Psoas muscle (tissue), 8 donors: ENCODE measurements around the gene ZBTB8A. TPM values are rescaled to one million over a fixed set of nuclear protein-coding genes. Genes with fewer than 3 reads are reported as not detected.
"Not testable (repeated sequence)": the region's sequence is repeated elsewhere in the genome, so short reads cannot be mapped to it uniquely, and the experiment has no call there.

ENCODE experiments used
- ATAC-seq, 4 donors: fragments of 200-7000 bp; cut with Tn5 transposase; one replicate each; pipeline ENCODE4 v1.9.1; 2020; ENCODE audit warnings: moderate library complexity in 3 of 4, mild to moderate bottlenecking in 2 of 4
- DNase-seq, 2 donors: peaks; one replicate each; pipeline ENCODE4 v3.0.0-alpha.2; 2020
- H3K27ac ChIP-seq: fragments of 200-600 bp; one replicate; pipeline ENCODE4 v1.8.0; 2022
- H3K27me3 ChIP-seq, 3 donors: fragments of 200-600 bp in 1 of 3; one replicate each; pipeline versions ENCODE4 v1.6.1 to v1.8.0; 2013 to 2022; ENCODE audit warnings: low read length in 2 of 3, mild to moderate bottlenecking in 2 of 3, moderate library complexity in 1 of 3; ENCODE audit not compliant: insufficient read depth in 3 of 3
- H3K36me3 ChIP-seq, 2 donors: fragments of 200-600 bp in 1 of 2; one replicate each; pipeline versions ENCODE4 v1.6.1 to v1.8.0; 2013 to 2022; ENCODE audit warnings: low read depth in 1 of 2, mild to moderate bottlenecking in 1 of 2, moderate library complexity in 1 of 2; ENCODE audit not compliant: insufficient read depth in 1 of 2
- H3K4me1 ChIP-seq: fragments of 200-600 bp; one replicate; pipeline ENCODE4 v1.8.0; 2022
- H3K4me3 ChIP-seq: fragments of 200-600 bp; one replicate; pipeline ENCODE4 v1.8.0; 2022; ENCODE audit warnings: mild to moderate bottlenecking
- H3K9me3 ChIP-seq: fragments of 200-600 bp; one replicate; pipeline ENCODE4 v1.8.0; 2022
- WGBS, 3 donors: extraction: QIAGEN DNeasy Blood & Tissue Kit; methylation state at CpG; one replicate each; pipeline versions ENCODE4 v1.1.6 to v1.1.7; 2013; 5-methylcytosine and 5-hydroxymethylcytosine counted together
- intact Hi-C, 2 donors: fragments of 100-400 bp; cut with DNase I; formaldehyde crosslinking; loops; one replicate each; pipeline versions ENCODE4 v1.11.0 to v1.14.2; 2022
- polyA plus RNA-seq, 3 donors: library from polyadenylated mRNA; stranded (reverse); fragments of 200-250 nt; gene quantifications; one replicate each; pipeline ENCODE4 v1.2.3, GENCODE V29; 2013
- total RNA-seq, 4 donors: library from RNA; stranded (reverse); fragmentation: NEBNext Ultra II Directional in 2 of 4; extraction: Animal tissue kit (Norgen Biotek cat#: 25700) in 2 of 4; gene quantifications; one replicate each; pipeline versions ENCODE4 v1.2.1 to v1.2.4, GENCODE V29; 2021 to 2023
- TF ChIP-seq, protein P1 (sequence below): fragments of 200-600 bp; IDR thresholded peaks from one replicate; pipeline ENCODE4 v1.8.0; 2022; ENCODE audit warnings: antibody characterized with exemption
- donor health status: healthy with polysubstance abuse.
- donor health status: DM: no; HTN: no; CAD: no; lungs with moderate emphysema.
- donor health status: Bipolar disorder and iron deficiency.
- donor health status: healthy.
- donor health status: DM: yes; HTN: yes; CAD: no.
- donor health status: DM: no; HTN: no; CAD: no.
- donor health status: DM: no; HTN: no; CAD: no.
- donor health status: DM: yes; HTN: yes; CAD: no.

Gene ZBTB8A
- total and polyA plus RNA-seq, 7 donors, result 1.6 to 3.6 (median 2.5) TPM

DNA sequence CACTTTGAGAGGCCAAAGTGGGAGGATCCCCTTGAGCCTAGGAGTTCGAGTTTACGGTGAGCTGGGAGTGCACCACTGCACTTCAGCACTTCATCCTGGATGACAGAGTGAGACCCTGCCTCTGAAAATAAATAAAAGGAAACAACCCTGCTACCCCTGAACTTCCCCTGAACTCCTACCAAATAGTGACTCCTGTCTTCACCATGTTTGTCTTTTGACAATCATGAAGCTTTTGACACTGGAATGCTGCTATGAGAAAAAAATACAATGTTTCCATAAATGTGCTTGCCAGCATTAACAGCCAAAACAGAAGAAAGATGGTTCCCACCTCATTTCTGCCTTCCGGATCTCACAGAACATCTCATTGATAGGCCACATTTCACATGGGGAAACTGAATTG, 10.4 kb downstream of the ZBTB8A start:
- Histone ChIP-seq H3K36me3 (peaks cover 0 to 9% of the 10 kb centered on the region in 2 donors), H3K27ac (no peak overlapping the region), H3K27me3 (no peaks in the 10 kb centered on the region), H3K9me3 (no peaks in the 10 kb centered on the region), H3K4me1 (no peaks in the 10 kb centered on the region), H3K4me3 (no peak overlapping the region)
- TF ChIP-seq, protein P1, sequence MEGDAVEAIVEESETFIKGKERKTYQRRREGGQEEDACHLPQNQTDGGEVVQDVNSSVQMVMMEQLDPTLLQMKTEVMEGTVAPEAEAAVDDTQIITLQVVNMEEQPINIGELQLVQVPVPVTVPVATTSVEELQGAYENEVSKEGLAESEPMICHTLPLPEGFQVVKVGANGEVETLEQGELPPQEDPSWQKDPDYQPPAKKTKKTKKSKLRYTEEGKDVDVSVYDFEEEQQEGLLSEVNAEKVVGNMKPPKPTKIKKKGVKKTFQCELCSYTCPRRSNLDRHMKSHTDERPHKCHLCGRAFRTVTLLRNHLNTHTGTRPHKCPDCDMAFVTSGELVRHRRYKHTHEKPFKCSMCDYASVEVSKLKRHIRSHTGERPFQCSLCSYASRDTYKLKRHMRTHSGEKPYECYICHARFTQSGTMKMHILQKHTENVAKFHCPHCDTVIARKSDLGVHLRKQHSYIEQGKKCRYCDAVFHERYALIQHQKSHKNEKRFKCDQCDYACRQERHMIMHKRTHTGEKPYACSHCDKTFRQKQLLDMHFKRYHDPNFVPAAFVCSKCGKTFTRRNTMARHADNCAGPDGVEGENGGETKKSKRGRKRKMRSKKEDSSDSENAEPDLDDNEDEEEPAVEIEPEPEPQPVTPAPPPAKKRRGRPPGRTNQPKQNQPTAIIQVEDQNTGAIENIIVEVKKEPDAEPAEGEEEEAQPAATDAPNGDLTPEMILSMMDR, result no peak
- 80 to 83% (median 81%) methylated on average over 3 of the region's 3 CpGs for WGBS, 3 donors
- ATAC-seq, result no peak
- intact Hi-C loops, result no loop called here
- DNase-seq, result no peak

DNA sequence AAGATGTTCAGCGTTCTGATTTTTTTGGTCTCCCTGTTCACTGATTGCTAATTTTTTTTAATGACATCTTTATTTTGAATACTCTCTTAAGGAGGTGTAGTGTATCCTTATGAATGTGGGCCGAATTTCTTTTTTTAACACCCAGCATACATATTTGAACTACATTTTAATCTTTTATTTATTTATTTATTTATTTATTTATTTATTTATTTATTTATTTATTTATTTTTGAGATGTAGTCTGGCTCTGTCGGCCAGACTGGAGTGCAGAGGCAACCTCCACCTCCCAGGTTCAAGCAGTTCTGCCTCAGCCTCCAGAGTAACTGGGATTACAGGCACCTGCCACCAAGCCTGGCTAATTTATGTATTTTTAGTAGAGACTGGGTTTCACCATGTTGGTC, 15.1 kb downstream of the ZBTB8A start:
- H3K36me3 ChIP-seq, result peaks cover 0 to 44% of the 10 kb centered on the region in 2 donors
- no peaks in the 10 kb centered on the region for H3K4me1 ChIP-seq
- no peaks in the 10 kb centered on the region for H3K9me3 ChIP-seq
- ATAC-seq, result no peak
- intact Hi-C loops, result no loop called here
- 94 to 96% (median 94%) methylated on average over 3 of the region's 3 CpGs for WGBS, 3 donors
- TF ChIP-seq, protein P1, result no peak
- no peak overlapping the region for H3K27ac ChIP-seq
- H3K27me3 ChIP-seq, result no peaks in the 10 kb centered on the region
- no peak for DNase-seq
- H3K4me3 ChIP-seq, result no peak overlapping the region

DNA sequence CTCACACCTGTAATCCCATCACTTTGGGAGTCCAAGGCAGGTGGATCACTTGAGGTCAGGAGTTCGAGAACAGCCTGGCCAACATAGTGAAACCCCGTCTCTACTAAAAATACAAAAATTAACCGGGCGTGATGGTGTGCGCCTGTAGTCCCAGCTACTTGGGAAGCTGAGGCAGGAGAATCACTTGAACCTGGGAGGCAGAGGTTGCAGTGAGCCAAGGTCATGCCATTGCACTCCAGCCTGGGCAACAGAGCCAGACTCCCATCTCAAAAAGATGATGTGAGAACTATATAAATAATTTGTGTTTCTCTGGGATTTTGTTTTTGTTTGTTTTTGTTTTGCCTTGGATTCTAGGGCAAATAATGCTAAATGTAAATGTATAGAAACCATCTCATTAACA, 17.8 kb downstream of the ZBTB8A start:
- H3K36me3 ChIP-seq, result peaks cover 0 to 55% of the 10 kb centered on the region in 2 donors
- H3K27me3 ChIP-seq, H3K9me3 ChIP-seq, H3K4me3 ChIP-seq, H3K27ac ChIP-seq, DNase-seq, intact Hi-C loops, H3K4me1 ChIP-seq, ATAC-seq: not testable (repeated sequence)
- WGBS, 3 donors, result 96 to 99% (median 97%) methylated on average over 5 of the region's 5 CpGs

DNA sequence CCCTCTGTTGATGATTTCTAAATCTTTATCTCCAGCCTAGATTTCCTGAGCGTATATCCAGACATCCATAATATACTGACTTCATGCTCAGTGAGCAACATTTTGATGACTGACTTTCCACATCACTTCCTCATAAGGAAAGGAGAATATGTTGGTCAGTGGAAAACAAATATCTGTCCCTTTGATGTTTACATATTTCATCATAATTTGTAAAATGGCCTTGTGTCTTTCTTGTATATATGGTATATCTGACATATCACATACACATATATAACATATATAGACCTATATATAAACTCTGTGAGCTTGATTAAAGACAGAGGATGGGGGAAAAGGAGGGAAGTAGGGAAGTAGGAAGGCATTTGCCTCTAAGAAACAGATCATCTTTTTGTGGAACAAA, 18.6 kb downstream of the ZBTB8A start:
- H3K9me3 ChIP-seq, result no peaks in the 10 kb centered on the region
- TF ChIP-seq, protein P1, result no peak
- H3K4me3 ChIP-seq, result no peak overlapping the region
- DNase-seq (no peak), ATAC-seq (no peak)
- intact Hi-C loops, result no loop called here
- H3K36me3 ChIP-seq, result peaks cover 0 to 55% of the 10 kb centered on the region in 2 donors
- 87 to 97% (median 92%) methylated on average over 1 of the region's 1 CpG for WGBS, 3 donors
- no peaks in the 10 kb centered on the region for H3K27me3 ChIP-seq
- no peaks in the 10 kb centered on the region for H3K4me1 ChIP-seq
- H3K27ac ChIP-seq, result no peak overlapping the region

DNA sequence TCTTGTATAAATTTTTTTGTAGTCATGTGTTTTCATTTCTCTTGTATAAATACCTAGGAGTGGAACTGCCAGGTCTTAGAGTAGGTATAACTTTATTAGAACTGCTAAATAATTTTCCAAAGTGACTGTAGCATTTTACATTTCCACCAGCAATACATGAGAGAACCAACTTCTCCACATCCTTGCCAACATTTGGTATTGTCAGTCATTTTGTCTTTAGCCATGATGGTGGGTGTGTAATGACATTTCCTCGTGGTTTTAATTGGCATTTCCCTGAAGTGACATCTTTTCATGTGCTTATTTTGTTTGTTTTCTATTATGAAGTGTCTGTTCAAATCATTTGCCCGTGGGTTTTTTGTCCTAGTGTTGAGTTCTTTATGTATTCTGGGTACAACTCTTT, 29.7 kb downstream of the ZBTB8A start:
- Histone ChIP-seq H3K9me3 (no peaks in the 10 kb centered on the region), H3K4me3 (no peak overlapping the region), H3K4me1 (no peaks in the 10 kb centered on the region), H3K27ac (no peak overlapping the region), H3K36me3 (peaks cover 0 to 10% of the 10 kb centered on the region in 2 donors), H3K27me3 (no peaks in the 10 kb centered on the region)
- TF ChIP-seq, protein P1, result no peak
- intact Hi-C loops, result no loop called here
- ATAC-seq (no peak), DNase-seq (no peak)
- 34 to 55% (median 53%) methylated on average over 2 of the region's 2 CpGs for WGBS, 3 donors
